WTC11 (cell line): ENCODE measurements around the gene SPAG9.

ENCODE experiments used
- ATF1 ChIP-seq: sonication (generic); formaldehyde crosslinking; IDR thresholded peaks from 2 replicates; pipeline ENCODE4 v1.8.1; 2023; ENCODE audit warnings: mild to moderate bottlenecking, moderate library complexity, missing genetic modification reagents
- CBFB ChIP-seq: sonication (generic); formaldehyde crosslinking; IDR thresholded peaks from 2 replicates; pipeline ENCODE4 v1.8.1; 2022; ENCODE audit warnings: mild to moderate bottlenecking, low read depth, missing genetic modification reagents
- CTCF ChIP-seq: fragments of 200-600 bp; IDR thresholded peaks from 2 replicates; pipeline ENCODE4 v1.8.0; 2022; ENCODE audit warnings: antibody characterized with exemption
- E2F1 ChIP-seq: sonication (generic); formaldehyde crosslinking; IDR thresholded peaks from 2 replicates; pipeline ENCODE4 v1.8.0; 2022; ENCODE audit warnings: mild to moderate bottlenecking, missing genetic modification reagents
- HMGA2 ChIP-seq: fragments of 250-450 bp; sonication (Bioruptor Pico); IDR thresholded peaks from 2 replicates; pipeline ENCODE4 v1.4.0; 2021; ENCODE audit warnings: mild to moderate bottlenecking, moderate library complexity
- NR1H2 ChIP-seq: sonication (generic); formaldehyde crosslinking; IDR thresholded peaks from 2 replicates; pipeline ENCODE4 v1.9.0; 2021; ENCODE audit warnings: mild to moderate bottlenecking, moderate library complexity, missing genetic modification reagents
- NR3C1 ChIP-seq: sonication (generic); formaldehyde crosslinking; conservative IDR thresholded peaks from 2 replicates; pipeline ENCODE4 v1.8.1; 2023; ENCODE audit warnings: low read depth, mild to moderate bottlenecking, missing genetic modification reagents
- SP1 ChIP-seq: sonication (generic); formaldehyde crosslinking; conservative IDR thresholded peaks from 2 replicates; pipeline ENCODE4 v1.8.1; 2022; ENCODE audit warnings: missing genetic modification reagents
- ZNF121 ChIP-seq: sonication (generic); formaldehyde crosslinking; IDR thresholded peaks from 2 replicates; pipeline ENCODE4 v1.8.0; 2023; ENCODE audit warnings: missing genetic modification reagents
- ZNF232 ChIP-seq: sonication (generic); formaldehyde crosslinking; IDR thresholded peaks from 2 replicates; pipeline ENCODE4 v1.8.0; 2022; ENCODE audit warnings: mild to moderate bottlenecking, missing genetic modification reagents

GRCh38 chr17:51128076-51128475, 7.4 kb upstream of the SPAG9 start:
- no peak for TF ChIP-seq ZNF232 (CRISPR knock-in tag)
- TF ChIP-seq SP1, result no peak
- TF ChIP-seq HMGA2 (CRISPR knock-in tag), result no peak
- TF ChIP-seq CTCF, result no peak
- no peak for TF ChIP-seq CBFB (CRISPR knock-in tag)
- TF ChIP-seq NR3C1 (CRISPR knock-in tag), result no peak
- TF ChIP-seq E2F1 (CRISPR knock-in tag), result no peak
- no peak for TF ChIP-seq ZNF121 (CRISPR knock-in tag)
- no peak for TF ChIP-seq NR1H2 (CRISPR knock-in tag)
- TF ChIP-seq ATF1 (CRISPR knock-in tag), result no peak
